SU-DHL-6 (cell line): ENCODE data around the gene THAP2.
"Not testable (repeated sequence)": the region's sequence is repeated elsewhere in the genome, so short reads cannot be mapped to it uniquely, and the experiment has no call there.

ENCODE experiments used
- CTCF ChIP-seq: fragments of 200-600 bp; sonication (generic); IDR thresholded peaks from one replicate; pipeline ENCODE4 v1.5.1; 2017; ENCODE audit warnings: antibody characterized with exemption, mild to moderate bottlenecking, low read length, moderate library complexity; ENCODE audit not compliant: insufficient read depth, poor library complexity, severe bottlenecking
- EZH2phosphoT487 ChIP-seq: fragments of 200-600 bp; sonication (generic), shearing (Covaris generic); conservative IDR thresholded peaks from 2 replicates; pipeline ENCODE4 v1.6.1; 2018; ENCODE audit warnings: mild to moderate bottlenecking, antibody characterized with exemption, low read length, moderate library complexity, mixed read lengths

GRCh38 chr12:71702181-71702580 is 38.1 kb downstream of the THAP2 start:
- not testable (repeated sequence) for TF ChIP-seq CTCF, EZH2phosphoT487
